ENCODE results near the gene TFB1M.

Gene TFB1M

GRCh38 chr6:155259897-155260296 lies 54.4 kb downstream of the TFB1M start:
- no peak for TF ChIP-seq CTCF (IDR thresholded peaks at IDR 0.05)
- Histone ChIP-seq H3K4me3 (ENCODE audit: low read depth in 1 of 2, low read length in 1 of 2) (no peak overlapping the region), H3K27ac (no peak overlapping the region), H3K36me3 (peaks cover 30% of the 10 kb centered on the region), H3K27me3 (no peaks in the 10 kb centered on the region), H3K9me3 (no peaks in the 10 kb centered on the region), H3K4me1 (ENCODE audit: control insufficient read depth in 1 of 2, insufficient read depth in 1 of 2, low read depth in 1 of 2, low read length in 1 of 2) (no peaks in the 10 kb centered on the region)

GRCh38 chr6:155259204-155259603 lies 55.1 kb downstream of the TFB1M start:
- Histone ChIP-seq H3K4me1 (ENCODE audit: control insufficient read depth in 1 of 2, insufficient read depth in 1 of 2, low read depth in 1 of 2, low read length in 1 of 2) (no peaks in the 10 kb centered on the region), H3K27ac (no peak overlapping the region), H3K36me3 (peaks cover 33% of the 10 kb centered on the region), H3K9me3 (no peaks in the 10 kb centered on the region), H3K27me3 (no peaks in the 10 kb centered on the region), H3K4me3 (ENCODE audit: low read depth in 1 of 2, low read length in 1 of 2) (no peak overlapping the region)
- TF ChIP-seq CTCF (IDR thresholded peaks at IDR 0.05): no peak

GRCh38 chr6:155257796-155258195 lies 56.5 kb downstream of the TFB1M start:
- H3K9me3 ChIP-seq: no peaks in the 10 kb centered on the region
- peaks cover 37% of the 10 kb centered on the region for H3K36me3 ChIP-seq
- H3K27ac ChIP-seq: no peak overlapping the region
- no peak overlapping the region for H3K4me3 ChIP-seq (ENCODE audit: low read depth in 1 of 2, low read length in 1 of 2)
- no peaks in the 10 kb centered on the region for H3K4me1 ChIP-seq (ENCODE audit: control insufficient read depth in 1 of 2, insufficient read depth in 1 of 2, low read depth in 1 of 2, low read length in 1 of 2)
- no peaks in the 10 kb centered on the region for H3K27me3 ChIP-seq
- no peak for TF ChIP-seq CTCF (IDR thresholded peaks at IDR 0.05)

GRCh38 chr6:155256122-155256795 lies 58.0 kb downstream of the TFB1M start:
- no peaks in the 10 kb centered on the region for H3K27me3 ChIP-seq
- H3K9me3 ChIP-seq: no peaks in the 10 kb centered on the region
- no peak overlapping the region for H3K4me3 ChIP-seq (ENCODE audit: low read depth in 1 of 2, low read length in 1 of 2)
- H3K4me1 ChIP-seq (ENCODE audit: control insufficient read depth in 1 of 2, insufficient read depth in 1 of 2, low read depth in 1 of 2, low read length in 1 of 2): no peaks in the 10 kb centered on the region
- no peak for TF ChIP-seq CTCF (IDR thresholded peaks at IDR 0.05)
- no peak overlapping the region for H3K27ac ChIP-seq
- H3K36me3 ChIP-seq: peaks cover 37% of the 10 kb centered on the region

GRCh38 chr6:155254139-155254538 lies 60.1 kb downstream of the TFB1M start:
- peaks cover 32% of the 10 kb centered on the region for H3K36me3 ChIP-seq
- H3K9me3 ChIP-seq: no peaks in the 10 kb centered on the region
- no peak for TF ChIP-seq CTCF (IDR thresholded peaks at IDR 0.05)
- no peak overlapping the region for H3K4me3 ChIP-seq (ENCODE audit: low read depth in 1 of 2, low read length in 1 of 2)
- H3K27ac ChIP-seq: no peak overlapping the region
- no peaks in the 10 kb centered on the region for H3K27me3 ChIP-seq
- H3K4me1 ChIP-seq (ENCODE audit: control insufficient read depth in 1 of 2, insufficient read depth in 1 of 2, low read depth in 1 of 2, low read length in 1 of 2): no peaks in the 10 kb centered on the region

Data from neutrophil (primary cell).